HepG2 (cell line): ENCODE data around the gene IL17C. TPM values are rescaled to one million over a fixed set of nuclear protein-coding genes. Genes with fewer than 3 reads are reported as not detected.
A peak's percentile ranks its signal among the peaks of the same experiment; 100 is the strongest.

Experiments used
- HIVEP1 ChIP-seq: sonication (generic); formaldehyde crosslinking; IDR thresholded peaks from 2 replicates; pipeline ENCODE4 v1.4.0; 2020; ENCODE audit warnings: mild to moderate bottlenecking, missing genetic modification reagents
- HOXD1 ChIP-seq: sonication (generic); formaldehyde crosslinking; IDR thresholded peaks from 2 replicates; pipeline ENCODE4 v1.5.0; 2020; ENCODE audit warnings: missing genetic modification reagents
- MAX ChIP-seq: IDR thresholded peaks from 2 replicates; pipeline ENCODE4 v1.6.1; 2012; ENCODE audit warnings: inconsistent platforms
- MTA3 ChIP-seq: sonication (generic); formaldehyde crosslinking; IDR thresholded peaks from 2 replicates; pipeline ENCODE4 v1.4.0; 2020; ENCODE audit warnings: missing genetic modification reagents
- NFE2L2 ChIP-seq: fragments of 150-350 bp; IDR thresholded peaks from 2 replicates; pipeline ENCODE4 v1.6.1; 2014; ENCODE audit warnings: low read length
- NR2C2 ChIP-seq: sonication (generic); formaldehyde crosslinking; IDR thresholded peaks from 2 replicates; pipeline ENCODE4 v1.4.0; 2020; ENCODE audit warnings: missing genetic modification reagents, mild to moderate bottlenecking, moderate library complexity, borderline replicate concordance
- POLR2AphosphoS5 ChIP-seq: IDR thresholded peaks from 2 replicates; pipeline ENCODE4 v1.6.1; 2012; ENCODE audit warnings: low read depth, low read length
- SPEN ChIP-seq: sonication (generic); formaldehyde crosslinking; IDR thresholded peaks from 2 replicates; pipeline ENCODE4 v1.5.1; 2020; ENCODE audit warnings: low read depth, mild to moderate bottlenecking, missing genetic modification reagents
- TEAD2 ChIP-seq: sonication (generic); formaldehyde crosslinking; IDR thresholded peaks from 2 replicates; pipeline ENCODE4 v1.9.0; 2021; ENCODE audit warnings: missing genetic modification reagents
- ZFP41 ChIP-seq: sonication (generic); formaldehyde crosslinking; IDR thresholded peaks from 2 replicates; pipeline ENCODE4 v1.4.0; 2020; ENCODE audit warnings: mild to moderate bottlenecking, missing genetic modification reagents, borderline replicate concordance
- ZNF101 ChIP-seq: sonication (generic); formaldehyde crosslinking; IDR thresholded peaks from 2 replicates; pipeline ENCODE4 v1.4.0; 2020; ENCODE audit warnings: mild to moderate bottlenecking, low read depth, missing genetic modification reagents, borderline replicate concordance
- ZNF318 ChIP-seq: sonication (generic); formaldehyde crosslinking; IDR thresholded peaks from 2 replicates; pipeline ENCODE4 v1.4.0; 2020; ENCODE audit warnings: mild to moderate bottlenecking, missing genetic modification reagents
- ZNF335 ChIP-seq: sonication (generic); formaldehyde crosslinking; IDR thresholded peaks from 2 replicates; pipeline ENCODE4 v1.4.0; 2020; ENCODE audit warnings: missing genetic modification reagents
- ZNF530 ChIP-seq: sonication (generic); formaldehyde crosslinking; IDR thresholded peaks from 2 replicates; pipeline ENCODE4 v1.5.0; 2020; ENCODE audit warnings: low read depth, mild to moderate bottlenecking, missing genetic modification reagents
- ZNF577 ChIP-seq: sonication (generic); formaldehyde crosslinking; IDR thresholded peaks from 2 replicates; pipeline ENCODE4 v1.4.0; 2020; ENCODE audit warnings: mild to moderate bottlenecking, low read depth, missing genetic modification reagents, borderline replicate concordance
- ZNF746 ChIP-seq: sonication (generic); formaldehyde crosslinking; IDR thresholded peaks from 2 replicates; pipeline ENCODE4 v1.8.0; 2022; ENCODE audit warnings: mild to moderate bottlenecking, missing genetic modification reagents
- ZNF776 ChIP-seq: sonication (generic); formaldehyde crosslinking; IDR thresholded peaks from 2 replicates; pipeline ENCODE4 v1.4.0; 2020; ENCODE audit warnings: mild to moderate bottlenecking, missing genetic modification reagents
- polyA plus RNA-seq, 8 experiments: library from polyadenylated mRNA; depleted of rRNA in 3 of 8; stranded (reverse) in 7 of 8; unstranded in 1 of 8; fragments of >200 nt; fragmentation: Illumina TruSeq in 4 of 8; extraction: Trizol in 4 of 8; gene quantifications; 2 replicates each; pipeline versions ENCODE4 v1.2.1 to v1.2.3, GENCODE V29; 2011 to 2016; ENCODE audit warnings: low read depth in 4 of 8, missing spikeins in 1 of 8, mixed read lengths in 1 of 8; ENCODE audit not compliant: insufficient read depth in 1 of 8
- total RNA-seq, 5 experiments: library from RNA; depleted of rRNA; stranded (reverse); fragments of >200 nt; fragmentation: Illumina TruSeq; extraction: Trizol; gene quantifications; 2 replicates each; pipeline ENCODE4 v1.2.3, GENCODE V29; 2016; ENCODE audit warnings: low read depth in 1 of 5
- TF ChIP-seq, protein P1 (sequence below): IDR thresholded peaks from 2 replicates; pipeline ENCODE4 v1.6.1; 2016; ENCODE audit warnings: low read depth, control low read depth

The IL17C gene
- total and polyA plus RNA-seq, 2 of the 13 experiments (the other 11 are each of a cell fraction or from before 2014, with no cell fraction given): not detected

DNA sequence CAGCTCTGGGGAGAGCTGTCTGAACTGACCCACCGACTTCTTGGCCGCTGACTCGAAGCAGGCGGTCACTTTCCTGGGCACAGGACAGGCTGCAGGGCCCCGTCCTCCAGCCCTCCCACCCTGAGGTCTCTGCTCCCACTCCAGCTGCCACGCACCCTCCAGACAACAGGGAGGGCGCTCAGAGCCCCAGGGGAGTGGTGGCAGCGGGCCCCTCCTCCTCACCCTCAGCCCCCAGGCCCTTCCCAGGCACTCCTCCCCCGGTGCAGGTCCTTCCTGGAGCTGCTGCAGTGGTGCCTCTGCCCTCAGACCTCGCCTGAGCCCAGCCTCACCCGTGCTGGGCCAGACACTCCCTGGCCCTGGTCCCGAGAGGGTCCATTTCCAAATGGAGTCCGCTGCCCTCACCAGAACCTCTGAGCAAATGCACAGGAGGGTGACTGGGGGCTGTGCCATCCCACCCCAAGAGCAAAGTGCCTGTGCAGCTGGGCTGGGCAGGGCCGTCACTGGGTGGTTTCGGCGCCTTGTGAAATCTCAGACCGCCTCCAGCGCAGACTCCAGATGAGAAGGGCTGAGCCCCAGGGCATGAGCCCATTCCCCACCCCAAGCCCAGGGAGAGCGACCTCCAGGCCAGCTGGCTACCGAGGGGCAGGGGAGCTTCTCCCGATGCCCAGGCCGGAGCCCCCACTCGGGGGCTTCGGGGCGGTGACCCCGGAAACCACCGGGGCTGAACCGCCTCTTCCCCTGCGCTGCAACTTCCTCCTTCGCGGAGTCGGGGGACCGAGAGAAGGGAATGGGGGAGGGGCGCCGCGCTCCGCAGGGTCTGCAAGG, 11.8 kb downstream of the IL17C start (continued):
- TF ChIP-seq ZNF746 (CRISPR knock-in tag): no peak
- no peak; the same call in 1 of the 2 replicates for TF ChIP-seq MAX
- TF ChIP-seq, protein P1, sequence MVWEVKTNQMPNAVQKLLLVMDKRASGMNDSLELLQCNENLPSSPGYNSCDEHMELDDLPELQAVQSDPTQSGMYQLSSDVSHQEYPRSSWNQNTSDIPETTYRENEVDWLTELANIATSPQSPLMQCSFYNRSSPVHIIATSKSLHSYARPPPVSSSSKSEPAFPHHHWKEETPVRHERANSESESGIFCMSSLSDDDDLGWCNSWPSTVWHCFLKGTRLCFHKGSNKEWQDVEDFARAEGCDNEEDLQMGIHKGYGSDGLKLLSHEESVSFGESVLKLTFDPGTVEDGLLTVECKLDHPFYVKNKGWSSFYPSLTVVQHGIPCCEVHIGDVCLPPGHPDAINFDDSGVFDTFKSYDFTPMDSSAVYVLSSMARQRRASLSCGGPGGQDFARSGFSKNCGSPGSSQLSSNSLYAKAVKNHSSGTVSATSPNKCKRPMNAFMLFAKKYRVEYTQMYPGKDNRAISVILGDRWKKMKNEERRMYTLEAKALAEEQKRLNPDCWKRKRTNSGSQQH: peak; percentile 40; the same call in 1 of the 2 replicates
- no peak for TF ChIP-seq ZNF577 (CRISPR knock-in tag)
- TF ChIP-seq POLR2AphosphoS5: peak; percentile 55; the same call in 1 of the 2 replicates
- no peak for TF ChIP-seq ZNF776 (CRISPR knock-in tag)
- TF ChIP-seq NR2C2 (CRISPR knock-in tag): peak; percentile 47; the same call in 1 of the 2 replicates
- TF ChIP-seq MTA3 (CRISPR knock-in tag): no peak
- TF ChIP-seq ZNF335 (CRISPR knock-in tag): no peak
- no peak for TF ChIP-seq NFE2L2
- TF ChIP-seq SPEN (CRISPR knock-in tag): peak; percentile 38
- TF ChIP-seq HIVEP1 (CRISPR knock-in tag): peak; percentile 63; the same call in 1 of the 2 replicates
- TF ChIP-seq TEAD2: no peak
- no peak for TF ChIP-seq ZNF318 (CRISPR knock-in tag)
- 0 out of 2 replicates have a peak, but pooled peaks have one; percentile 25 for TF ChIP-seq ZFP41 (CRISPR knock-in tag)
- no peak for TF ChIP-seq ZNF530
- no peak; the same call in 1 of the 2 replicates for TF ChIP-seq HOXD1 (CRISPR knock-in tag)
- TF ChIP-seq ZNF101 (CRISPR knock-in tag): 0 out of 2 replicates have a peak, but pooled peaks have one; percentile 40
